GM12878 (cell line): ENCODE measurements around the gene PUS10.

Experiments used
- FOXK2 ChIP-seq: fragments of 450-650 bp; IDR thresholded peaks from 2 replicates; pipeline ENCODE4 v1.6.1; 2017; ENCODE audit warnings: mild to moderate bottlenecking, moderate library complexity
- JUND ChIP-seq: IDR thresholded peaks from 2 replicates; pipeline ENCODE4 v1.6.1; 2012; ENCODE audit warnings: low read depth, mild to moderate bottlenecking, low read length, improper control_type of control experiment, moderate library complexity
- PAX5 ChIP-seq: IDR thresholded peaks from 2 replicates; pipeline ENCODE4 v1.6.1; 2011; ENCODE audit warnings: low read depth, low read length, borderline replicate concordance
- PAX8 ChIP-seq: fragments of 450-650 bp; IDR thresholded peaks from 2 replicates; pipeline ENCODE4 v1.6.1; 2017; ENCODE audit warnings: mild to moderate bottlenecking, moderate library complexity
- RAD21 ChIP-seq: IDR thresholded peaks from 2 replicates; pipeline ENCODE4 v1.6.1; 2011; ENCODE audit warnings: mild to moderate bottlenecking, low read depth, low read length, moderate library complexity; ENCODE audit not compliant: insufficient read depth
- ZZZ3 ChIP-seq: IDR thresholded peaks from 2 replicates; pipeline ENCODE4 v1.6.1; 2011; ENCODE audit warnings: low read depth; ENCODE audit not compliant: control insufficient read depth, insufficient read length
- TF ChIP-seq, protein P1 (sequence below): IDR thresholded peaks from 2 replicates; pipeline ENCODE4 v1.6.1; 2011; ENCODE audit warnings: low read depth, mild to moderate bottlenecking, low read length, moderate library complexity, borderline replicate concordance; ENCODE audit errors: extremely low read depth

DNA sequence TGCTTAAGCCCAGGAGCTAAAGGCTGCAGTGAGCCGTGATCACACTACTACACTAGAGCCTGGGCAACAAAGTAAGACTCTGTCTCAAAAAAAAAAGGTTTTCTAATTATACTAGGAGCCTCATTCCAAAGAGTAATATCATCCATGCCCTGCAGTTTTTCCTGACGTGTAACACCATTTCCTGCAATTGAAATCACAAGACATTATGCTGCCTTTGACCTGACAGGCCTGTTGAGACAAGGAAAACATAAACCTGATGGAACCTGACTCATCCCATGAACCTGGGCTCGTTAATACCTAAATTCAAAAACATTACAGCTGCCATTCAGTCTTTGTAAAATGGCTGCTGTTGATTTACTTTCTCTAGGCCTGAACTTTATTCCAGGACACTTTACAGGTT lies 59.3 kb downstream of the PUS10 start:
- no peak for TF ChIP-seq PAX5
- no peak for TF ChIP-seq JUND
- no peak for TF ChIP-seq RAD21
- TF ChIP-seq, protein P1, sequence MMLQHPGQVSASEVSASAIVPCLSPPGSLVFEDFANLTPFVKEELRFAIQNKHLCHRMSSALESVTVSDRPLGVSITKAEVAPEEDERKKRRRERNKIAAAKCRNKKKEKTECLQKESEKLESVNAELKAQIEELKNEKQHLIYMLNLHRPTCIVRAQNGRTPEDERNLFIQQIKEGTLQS = no peak
- TF ChIP-seq PAX8 = no peak
- no peak for TF ChIP-seq ZZZ3
- no peak for TF ChIP-seq FOXK2
